K562 (cell line): ENCODE results near the gene PPP1R9B.

Source experiments
- DPF2 ChIP-seq: fragments of 450-650 bp; IDR thresholded peaks from 2 replicates; pipeline ENCODE4 v1.6.1; 2016
- JUN ChIP-seq, 2 experiments: sonication (generic) in 1 of 2; formaldehyde crosslinking in 1 of 2; IDR thresholded peaks; 2 replicates each; pipeline versions ENCODE4 v1.6.1 to v1.8.0; 2012 to 2022; ENCODE audit warnings: borderline replicate concordance in 2 of 2, mild to moderate bottlenecking in 2 of 2, improper control_type of control experiment in 1 of 2, low read depth in 1 of 2, low read length in 1 of 2, missing genetic modification reagents in 1 of 2
- KAT8 ChIP-seq: fragments of 450-650 bp; IDR thresholded peaks from 2 replicates; pipeline ENCODE4 v1.6.1; 2016; ENCODE audit warnings: low read depth, mild to moderate bottlenecking
- NFIC ChIP-seq: fragments of 450-650 bp; IDR thresholded peaks from 2 replicates; pipeline ENCODE4 v1.6.1; 2017; ENCODE audit warnings: mild to moderate bottlenecking, inconsistent platforms
- SMAD3 ChIP-seq: fragments of 450-650 bp; formaldehyde crosslinking; conservative IDR thresholded peaks from 2 replicates; pipeline ENCODE4 v1.4.0; 2020; ENCODE audit warnings: mild to moderate bottlenecking
- ZFX ChIP-seq: sonication (generic); formaldehyde crosslinking; IDR thresholded peaks from 2 replicates; pipeline ENCODE4 v1.8.0; 2022; ENCODE audit warnings: mild to moderate bottlenecking, missing genetic modification reagents, moderate library complexity
- ZNF316 ChIP-seq: fragments of 450-650 bp; IDR thresholded peaks from 2 replicates; pipeline ENCODE4 v1.6.1; 2016
- ZNF354B ChIP-seq: fragments of 250-450 bp; sonication (Bioruptor Pico); IDR thresholded peaks from 2 replicates; pipeline ENCODE4 v1.4.0; 2020
- ZNF655 ChIP-seq: fragments of 250-450 bp; sonication (Bioruptor Pico); IDR thresholded peaks from 2 replicates; pipeline ENCODE4 v1.5.0; 2021
- ZNF780A ChIP-seq: fragments of 250-450 bp; sonication (Bioruptor Pico); IDR thresholded peaks from 2 replicates; pipeline ENCODE4 v1.5.0; 2021; ENCODE audit warnings: mild to moderate bottlenecking
- ZNF830 ChIP-seq: fragments of 250-450 bp; sonication (Bioruptor Pico); IDR thresholded peaks from 2 replicates; pipeline ENCODE4 v1.5.0; 2021; ENCODE audit warnings: mild to moderate bottlenecking
- TF ChIP-seq, protein P1 (sequence below), 2 experiments: fragments of 450-650 bp; conservative IDR thresholded peaks; 2 replicates each; pipeline ENCODE4 v1.6.1; 2017; ENCODE audit warnings: mild to moderate bottlenecking in 2 of 2, moderate library complexity in 2 of 2
- TF ChIP-seq, protein P2 (sequence below), 3 experiments: IDR thresholded peaks in 2 of 3; conservative IDR thresholded peaks in 1 of 3; 2 replicates each; pipeline ENCODE4 v1.5.1; 2011 to 2012; ENCODE audit warnings: low read length in 3 of 3, mild to moderate bottlenecking in 3 of 3, control low read depth in 2 of 3, improper control_type of control experiment in 1 of 3, inconsistent platforms in 1 of 3, low read depth in 1 of 3, mixed read lengths in 1 of 3, moderate library complexity in 1 of 3; ENCODE audit not compliant: insufficient read depth in 2 of 3

DNA sequence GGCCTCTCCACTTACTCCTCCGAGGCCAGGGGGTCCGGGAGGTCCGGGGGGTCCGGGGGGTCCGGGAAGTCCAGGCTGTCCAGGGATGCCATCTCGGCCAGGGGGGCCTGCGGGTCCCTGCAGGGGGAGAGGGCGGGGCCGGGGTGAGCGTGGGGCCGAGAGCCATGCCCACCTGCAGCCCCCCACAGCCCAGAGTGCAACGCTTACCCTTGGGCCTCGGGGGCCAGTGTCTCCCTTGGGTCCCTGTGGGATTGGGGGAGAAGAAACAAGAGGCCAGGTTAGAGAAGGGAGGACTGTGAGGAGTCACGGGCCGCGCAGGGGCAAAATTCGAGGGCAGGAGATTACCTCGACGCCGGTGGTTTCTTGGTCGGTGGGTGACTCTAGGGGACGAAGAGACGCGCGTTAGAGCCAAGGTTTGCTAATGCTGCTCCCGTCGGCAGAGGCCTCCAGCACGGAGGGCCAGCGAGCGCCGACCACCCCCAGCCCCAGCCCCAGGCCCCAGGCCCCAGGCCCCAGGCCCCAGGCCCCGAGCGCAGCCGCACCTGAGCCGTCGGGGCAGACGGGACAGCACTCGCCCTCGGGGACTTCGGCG lies 48.8 kb upstream of the PPP1R9B start:
- TF ChIP-seq ZNF655: no peak
- no peak for TF ChIP-seq NFIC
- TF ChIP-seq ZNF780A: no peak
- TF ChIP-seq, protein P1, sequence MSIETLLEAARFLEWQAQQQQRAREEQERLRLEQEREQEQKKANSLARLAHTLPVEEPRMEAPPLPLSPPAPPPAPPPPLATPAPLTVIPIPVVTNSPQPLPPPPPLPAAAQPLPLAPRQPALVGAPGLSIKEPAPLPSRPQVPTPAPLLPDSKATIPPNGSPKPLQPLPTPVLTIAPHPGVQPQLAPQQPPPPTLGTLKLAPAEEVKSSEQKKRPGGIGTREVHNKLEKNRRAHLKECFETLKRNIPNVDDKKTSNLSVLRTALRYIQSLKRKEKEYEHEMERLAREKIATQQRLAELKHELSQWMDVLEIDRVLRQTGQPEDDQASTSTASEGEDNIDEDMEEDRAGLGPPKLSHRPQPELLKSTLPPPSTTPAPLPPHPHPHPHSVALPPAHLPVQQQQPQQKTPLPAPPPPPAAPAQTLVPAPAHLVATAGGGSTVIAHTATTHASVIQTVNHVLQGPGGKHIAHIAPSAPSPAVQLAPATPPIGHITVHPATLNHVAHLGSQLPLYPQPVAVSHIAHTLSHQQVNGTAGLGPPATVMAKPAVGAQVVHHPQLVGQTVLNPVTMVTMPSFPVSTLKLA (conservative IDR thresholded peaks at IDR 0.05): no peak
- no peak for TF ChIP-seq ZNF830
- no peak for TF ChIP-seq SMAD3 (CRISPR knock-in tag)
- no peak for TF ChIP-seq ZNF354B
- TF ChIP-seq ZFX (CRISPR knock-in tag): no peak
- TF ChIP-seq, protein P2, sequence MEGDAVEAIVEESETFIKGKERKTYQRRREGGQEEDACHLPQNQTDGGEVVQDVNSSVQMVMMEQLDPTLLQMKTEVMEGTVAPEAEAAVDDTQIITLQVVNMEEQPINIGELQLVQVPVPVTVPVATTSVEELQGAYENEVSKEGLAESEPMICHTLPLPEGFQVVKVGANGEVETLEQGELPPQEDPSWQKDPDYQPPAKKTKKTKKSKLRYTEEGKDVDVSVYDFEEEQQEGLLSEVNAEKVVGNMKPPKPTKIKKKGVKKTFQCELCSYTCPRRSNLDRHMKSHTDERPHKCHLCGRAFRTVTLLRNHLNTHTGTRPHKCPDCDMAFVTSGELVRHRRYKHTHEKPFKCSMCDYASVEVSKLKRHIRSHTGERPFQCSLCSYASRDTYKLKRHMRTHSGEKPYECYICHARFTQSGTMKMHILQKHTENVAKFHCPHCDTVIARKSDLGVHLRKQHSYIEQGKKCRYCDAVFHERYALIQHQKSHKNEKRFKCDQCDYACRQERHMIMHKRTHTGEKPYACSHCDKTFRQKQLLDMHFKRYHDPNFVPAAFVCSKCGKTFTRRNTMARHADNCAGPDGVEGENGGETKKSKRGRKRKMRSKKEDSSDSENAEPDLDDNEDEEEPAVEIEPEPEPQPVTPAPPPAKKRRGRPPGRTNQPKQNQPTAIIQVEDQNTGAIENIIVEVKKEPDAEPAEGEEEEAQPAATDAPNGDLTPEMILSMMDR (IDR thresholded peaks at IDR 0.05 in 2 of 3, conservative IDR thresholded peaks at IDR 0.05 in 1 of 3; ENCODE audit: insufficient read depth in 2 of 3, low read depth in 1 of 3, low read length in 3 of 3): no peak
- TF ChIP-seq KAT8: no peak
- TF ChIP-seq JUN (IDR thresholded peaks at IDR 0.05; ENCODE audit: borderline replicate concordance, low read depth, low read length): no peak
- TF ChIP-seq JUN (CRISPR knock-in tag; IDR thresholded peaks at IDR 0.05; ENCODE audit: borderline replicate concordance): no peak
- no peak for TF ChIP-seq ZNF316
- TF ChIP-seq DPF2: no peak
